Pancreas (tissue), 10 donors: ENCODE measurements around the gene C10orf67. TPM values are rescaled to one million over a fixed set of nuclear protein-coding genes. Genes with fewer than 3 reads are reported as not detected.
"Not testable (repeated sequence)": the region's sequence is repeated elsewhere in the genome, so short reads cannot be mapped to it uniquely, and the experiment has no call there.

ENCODE experiments used
- ATAC-seq, 4 donors: fragments of 200-7000 bp; cut with Tn5 transposase; one replicate each; pipeline versions ENCODE4 v1.8.0 to v1.9.1; 2020; ENCODE audit warnings: mild to moderate bottlenecking in 4 of 4, moderate library complexity in 4 of 4
- DNase-seq, 6 donors: peaks; one replicate each; pipeline ENCODE4 v3.0.0-alpha.2; 2020
- FAIRE-seq: peaks from 2 replicates; lab custom pipeline; 2012; peaks lifted over from hg19 to GRCh38; lab: Jason Lieb, UNC
- H3K27ac ChIP-seq, 4 donors: fragments of 200-600 bp; sonication (generic); 1 replicate in 3 of 4; 2 replicates in 1 of 4; pipeline versions ENCODE4 v1.5.0 to v1.8.0; 2020
- H3K27me3 ChIP-seq, 4 donors: fragments of 200-600 bp; one replicate each; pipeline ENCODE4 v1.8.0; 2021
- H3K36me3 ChIP-seq, 3 donors: fragments of 200-600 bp; sonication (generic) in 1 of 3; one replicate each; pipeline versions ENCODE4 v1.5.0 to v1.8.0; 2020 to 2021
- H3K4me1 ChIP-seq, 3 donors: fragments of 200-600 bp; one replicate each; pipeline ENCODE4 v1.8.0; 2021
- H3K4me3 ChIP-seq, 4 donors: fragments of 200-600 bp; sonication (generic) in 2 of 4; one replicate each; pipeline versions ENCODE4 v1.5.0 to v1.8.0; 2020 to 2021
- H3K9me3 ChIP-seq, 4 donors: fragments of 200-600 bp; one replicate each; pipeline ENCODE4 v1.8.0; 2021
- WGBS, 2 donors: extraction: QIAGEN DNeasy Blood & Tissue Kit; methylation state at CpG; one replicate each; pipeline ENCODE4 v1.1.7; 2013; 5-methylcytosine and 5-hydroxymethylcytosine counted together
- intact Hi-C, 3 donors: fragments of 100-400 bp; cut with DNase I; formaldehyde crosslinking; loops; one replicate each; pipeline versions ENCODE4 v1.11.1 to v1.14.2; 2022
- polyA plus RNA-seq, 2 donors: library from polyadenylated mRNA; stranded (reverse); fragments of 200-250 nt; gene quantifications; one replicate each; pipeline ENCODE4 v1.2.3, GENCODE V29; 2013
- total RNA-seq, 6 donors: library from RNA; stranded (reverse); fragmentation: NEBNext Ultra II Directional in 4 of 6; extraction: Animal tissue kit (Norgen Biotek cat#: 25700) in 4 of 6; gene quantifications; one replicate each; pipeline versions ENCODE4 v1.2.1 to v1.2.4, GENCODE V29; 2021 to 2023
- TF ChIP-seq, protein P1 (sequence below), 4 donors: fragments of 200-600 bp; sonication (generic) in 3 of 4; IDR thresholded peaks; one replicate each; pipeline versions ENCODE4 v1.5.0 to v1.8.0; 2021; ENCODE audit warnings: antibody characterized with exemption in 4 of 4
- donor health status: healthy with polysubstance abuse.
- donor health status: DM: no; HTN: no; CAD: no; lungs with moderate emphysema.
- donor health status: DM: no; HTN: no; CAD: no.
- donor health status: control.
- donor health status: control.
- donor health status: Bipolar disorder and iron deficiency.
- donor health status: DM: yes; HTN: yes; CAD: no.
- donor health status: DM: no; HTN: no; CAD: no.
- donor health status: DM: no; HTN: no; CAD: no.
- donor health status: DM: yes; HTN: yes; CAD: no.

Gene C10orf67
- total RNA-seq (under 1 TPM in 4 of 6 donors, not detected in 2; 0.06 to 0.16 (median 0.10) TPM), polyA plus RNA-seq (under 1 TPM in 1 of 2 donors, not detected in 1; 0.02 TPM)

DNA sequence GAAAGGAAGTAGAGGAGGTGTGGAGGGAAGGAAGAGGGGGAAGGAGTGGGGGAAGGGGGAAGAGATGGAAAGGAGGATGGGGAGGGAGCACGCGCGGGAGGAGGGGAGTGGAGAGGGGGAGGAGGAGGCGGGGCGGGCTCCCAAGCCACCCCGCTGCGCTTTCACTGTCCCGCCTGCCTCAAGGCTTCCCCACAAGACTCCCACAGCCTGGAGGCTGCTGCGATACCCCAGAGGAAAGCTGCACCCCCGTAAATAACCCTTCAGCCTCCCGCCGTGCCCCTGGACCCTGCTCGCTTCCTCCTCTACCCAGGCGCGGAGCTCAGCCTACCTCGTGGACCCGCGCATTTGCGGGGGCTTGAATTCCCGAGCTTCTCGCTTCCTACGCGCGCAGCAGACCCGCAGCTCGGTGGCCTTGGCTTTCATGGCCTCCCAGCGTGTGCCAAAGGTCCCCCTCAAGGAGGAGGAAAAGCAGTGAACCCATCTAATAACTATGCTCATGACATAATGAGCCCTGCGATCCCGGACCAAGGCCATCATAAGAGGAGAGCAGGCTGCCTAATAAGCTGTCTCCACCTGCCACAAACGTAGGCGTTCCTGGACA, at the start of gene C10orf67:
TSS of gene C10orf67 (minus strand) at position 557 of the 601 bp plus-strand sequence. CDS start at position 534, 23 bp downstream.
- no peaks in the 10 kb centered on the region for H3K36me3 ChIP-seq
- peak within 1 kb of the TSS; percentile 12 to 53 (median 32) for H3K4me3 ChIP-seq
- peak; percentile 17 to 81 (median 72) for ATAC-seq
- peak in 4 of 6 donors; percentile 11 to 60 (median 38) for DNase-seq
- TF ChIP-seq, protein P1, sequence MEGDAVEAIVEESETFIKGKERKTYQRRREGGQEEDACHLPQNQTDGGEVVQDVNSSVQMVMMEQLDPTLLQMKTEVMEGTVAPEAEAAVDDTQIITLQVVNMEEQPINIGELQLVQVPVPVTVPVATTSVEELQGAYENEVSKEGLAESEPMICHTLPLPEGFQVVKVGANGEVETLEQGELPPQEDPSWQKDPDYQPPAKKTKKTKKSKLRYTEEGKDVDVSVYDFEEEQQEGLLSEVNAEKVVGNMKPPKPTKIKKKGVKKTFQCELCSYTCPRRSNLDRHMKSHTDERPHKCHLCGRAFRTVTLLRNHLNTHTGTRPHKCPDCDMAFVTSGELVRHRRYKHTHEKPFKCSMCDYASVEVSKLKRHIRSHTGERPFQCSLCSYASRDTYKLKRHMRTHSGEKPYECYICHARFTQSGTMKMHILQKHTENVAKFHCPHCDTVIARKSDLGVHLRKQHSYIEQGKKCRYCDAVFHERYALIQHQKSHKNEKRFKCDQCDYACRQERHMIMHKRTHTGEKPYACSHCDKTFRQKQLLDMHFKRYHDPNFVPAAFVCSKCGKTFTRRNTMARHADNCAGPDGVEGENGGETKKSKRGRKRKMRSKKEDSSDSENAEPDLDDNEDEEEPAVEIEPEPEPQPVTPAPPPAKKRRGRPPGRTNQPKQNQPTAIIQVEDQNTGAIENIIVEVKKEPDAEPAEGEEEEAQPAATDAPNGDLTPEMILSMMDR (IDR thresholded peaks at IDR 0.05), result no peak
- no peaks in the 10 kb centered on the region for H3K4me1 ChIP-seq
- no peak for FAIRE-seq
- H3K9me3 ChIP-seq, result no peaks in the 10 kb centered on the region
- H3K27ac ChIP-seq, result no peak within 1 kb of the TSS
- H3K27me3 ChIP-seq, result peaks cover 0 to 9% (median 0%) of the 10 kb centered on the region in 4 donors
- 0 to 2% methylated on average over 26 to 29 of the region's 31 CpGs for WGBS, 2 donors
- intact Hi-C loops, result no loop called here

DNA sequence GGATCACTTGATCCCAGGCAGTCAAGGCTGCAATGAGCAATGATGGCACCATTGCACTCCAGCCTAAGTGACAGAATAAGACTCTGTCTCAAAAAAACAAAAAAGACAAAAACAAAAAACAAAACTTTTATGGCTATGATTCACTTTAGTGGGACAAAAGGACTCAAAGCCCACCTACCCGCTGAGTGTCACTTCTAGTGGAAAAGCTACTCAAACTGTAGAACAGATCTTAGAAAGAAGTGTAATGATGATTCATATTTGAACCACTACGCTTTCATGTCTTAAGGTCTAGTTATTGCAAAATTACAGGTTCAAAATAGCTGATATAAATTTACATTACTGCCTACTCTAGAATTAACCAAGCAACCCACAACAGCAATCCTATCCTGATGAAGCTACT, 47.2 kb upstream of the C10orf67 start:
- Histone ChIP-seq H3K36me3 (no peaks in the 10 kb centered on the region), H3K9me3 (no peaks in the 10 kb centered on the region), H3K4me3 (no peak overlapping the region), H3K27me3 (no peaks in the 10 kb centered on the region), H3K27ac (no peak overlapping the region), H3K4me1 (no peaks in the 10 kb centered on the region)
- 64 to 89% methylated on average over 2 of the region's 2 CpGs for WGBS, 2 donors
- TF ChIP-seq, protein P1 (IDR thresholded peaks at IDR 0.05), result no peak
- DNase-seq, result no peak
- intact Hi-C loops, result no loop called here
- ATAC-seq, result no peak
- FAIRE-seq, result no peak

DNA sequence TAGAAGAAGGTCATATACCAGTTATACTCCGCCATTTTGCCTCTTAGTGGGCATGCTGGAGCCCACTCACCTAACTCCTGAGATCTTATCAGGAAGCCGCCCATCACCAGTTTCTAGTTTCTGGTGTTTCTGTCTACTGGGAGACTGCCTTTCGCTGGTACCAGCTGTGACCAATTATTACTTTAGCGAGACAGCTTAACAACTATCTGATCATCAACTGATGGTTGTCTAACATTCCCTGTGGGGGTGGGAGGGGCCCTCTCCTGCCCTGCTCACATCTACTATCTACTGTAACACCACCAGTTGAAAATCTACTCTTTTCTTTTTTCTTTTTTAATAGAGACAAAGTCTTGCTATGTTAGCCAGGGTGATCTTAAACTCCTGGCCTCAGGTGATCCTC, 46.2 kb upstream of the C10orf67 start:
- no peaks in the 10 kb centered on the region for H3K4me1 ChIP-seq
- no peaks in the 10 kb centered on the region for H3K9me3 ChIP-seq
- TF ChIP-seq, protein P1 (IDR thresholded peaks at IDR 0.05), result no peak
- DNase-seq (no peak), FAIRE-seq (no peak), ATAC-seq (no peak)
- intact Hi-C loops, result no loop called here
- no peaks in the 10 kb centered on the region for H3K27me3 ChIP-seq
- no peaks in the 10 kb centered on the region for H3K36me3 ChIP-seq
- no peak overlapping the region for H3K4me3 ChIP-seq
- no peak overlapping the region for H3K27ac ChIP-seq
- 84 to 89% methylated on average over 4 of the region's 4 CpGs for WGBS, 2 donors

DNA sequence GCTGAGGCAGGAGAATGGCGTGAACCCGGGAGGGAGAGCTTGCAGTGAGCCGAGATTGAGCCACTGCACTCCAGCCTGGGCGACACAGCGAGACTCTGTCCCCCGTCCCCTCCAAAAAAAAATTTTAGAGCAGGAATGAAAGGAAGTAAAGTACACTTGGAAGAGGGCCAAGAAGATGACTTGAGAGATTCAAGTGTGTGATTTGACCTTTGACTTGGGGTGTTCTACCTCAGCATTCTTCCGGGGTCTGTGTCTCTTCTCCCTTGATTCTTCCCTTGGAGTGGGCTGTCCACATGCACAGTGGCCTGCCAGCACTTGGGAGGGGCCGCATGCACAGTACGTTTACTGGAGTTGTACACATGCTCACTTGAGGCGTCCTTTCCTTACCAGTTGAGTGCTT, 45.8 kb upstream of the C10orf67 start:
- WGBS, 2 donors, result 81 to 86% methylated on average over 10 of the region's 10 CpGs
- H3K27me3 ChIP-seq, H3K4me1 ChIP-seq, FAIRE-seq, H3K9me3 ChIP-seq, H3K27ac ChIP-seq, intact Hi-C loops, ATAC-seq, H3K36me3 ChIP-seq, H3K4me3 ChIP-seq, DNase-seq: not testable (repeated sequence)

DNA sequence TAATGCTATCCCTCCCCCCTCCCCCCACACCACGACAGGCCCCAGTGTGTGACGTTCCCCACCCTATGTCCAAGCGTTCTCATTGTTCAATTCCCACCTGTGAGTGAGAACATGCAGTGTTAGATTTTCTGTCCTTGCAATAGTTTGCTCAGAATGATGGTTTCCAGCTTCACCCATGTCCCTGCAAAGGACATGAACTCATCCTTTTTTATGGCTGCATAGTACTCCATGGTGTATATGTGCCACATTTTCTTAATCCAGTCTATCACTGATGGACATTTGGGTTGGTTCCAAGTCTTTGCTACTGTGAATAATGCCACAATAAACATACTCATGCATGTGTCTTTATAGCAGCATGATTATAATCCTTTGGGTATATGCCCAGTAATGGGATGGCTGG, 42.9 kb upstream of the C10orf67 start:
- WGBS, 2 donors, result 90 to 95% methylated on average over 3 of the region's 3 CpGs
- ATAC-seq, FAIRE-seq: not testable (repeated sequence)

DNA sequence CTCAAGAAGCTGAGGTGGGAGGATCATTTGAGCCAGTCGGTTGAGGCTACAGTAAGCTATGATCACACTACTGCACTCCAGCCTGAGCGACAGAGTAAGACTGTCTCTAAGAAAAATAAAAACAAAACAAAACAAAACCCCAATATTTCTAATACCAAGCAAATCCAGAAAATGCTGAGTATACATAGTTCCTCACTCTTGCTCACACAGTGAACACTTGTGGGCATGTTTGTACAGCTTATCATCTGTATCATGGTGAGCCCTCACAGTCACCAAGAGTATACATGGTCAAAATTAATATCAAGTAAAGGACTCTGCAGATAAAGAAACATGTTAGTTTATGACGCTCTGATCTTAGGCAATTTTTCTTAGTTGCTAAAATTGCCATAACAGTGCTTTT, 41.5 kb upstream of the C10orf67 start:
- 82 to 91% methylated on average over 3 of the region's 3 CpGs for WGBS, 2 donors
- Histone ChIP-seq H3K4me3 (no peak overlapping the region), H3K36me3 (no peaks in the 10 kb centered on the region), H3K9me3 (no peaks in the 10 kb centered on the region), H3K27me3 (no peaks in the 10 kb centered on the region), H3K4me1 (no peaks in the 10 kb centered on the region), H3K27ac (no peak overlapping the region)
- TF ChIP-seq, protein P1 (IDR thresholded peaks at IDR 0.05), result no peak
- ATAC-seq, result no peak
- no peak for DNase-seq
- no peak for FAIRE-seq
- intact Hi-C loops, result no loop called here

More for the DNA sequence above, 42.9 kb upstream of the C10orf67 start:
- H3K4me3 ChIP-seq, H3K9me3 ChIP-seq, H3K27me3 ChIP-seq, H3K36me3 ChIP-seq, DNase-seq, H3K27ac ChIP-seq, H3K4me1 ChIP-seq, intact Hi-C loops: not testable (repeated sequence)
